DMS114 treated with DMSO at 0.1 percent for 48 hours (cell line): ENCODE data around the gene MAX.

ENCODE experiments used
- DNase-seq: peaks from one replicate; lab custom pipeline; 2025; ENCODE audit not compliant: unreplicated experiment; lab: John Stamatoyannopoulos, UW

MAX gene

GRCh38 chr14:65074449-65075150, 27.7 kb downstream of the MAX start:
- DNase-seq: no peak

GRCh38 chr14:65073605-65074201, 28.6 kb downstream of the MAX start:
- no peak for DNase-seq

GRCh38 chr14:65072937-65073336, 29.4 kb downstream of the MAX start:
- no peak for DNase-seq

- DNase-seq: no peak
Measured at GRCh38 chr14:65072256-65072655, 30.1 kb downstream of the MAX start.

- no peak for DNase-seq
Measured at GRCh38 chr14:65071544-65071943, 30.8 kb downstream of the MAX start.

- no peak for DNase-seq
Measured at GRCh38 chr14:65070471-65070976, 31.8 kb downstream of the MAX start.

GRCh38 chr14:65069874-65070413, 32.4 kb downstream of the MAX start:
- no peak for DNase-seq

GRCh38 chr14:65065719-65066118, 36.6 kb downstream of the MAX start:
- no peak for DNase-seq

- no peak for DNase-seq
Measured at GRCh38 chr14:65062096-65063075, 39.9 kb downstream of the MAX start.

GRCh38 chr14:65057695-65058094, 44.6 kb downstream of the MAX start:
- DNase-seq: no peak

GRCh38 chr14:65054471-65055085, 47.7 kb downstream of the MAX start:
- no peak for DNase-seq

GRCh38 chr14:65053466-65053865, 48.9 kb downstream of the MAX start:
- no peak for DNase-seq

GRCh38 chr14:65052832-65053231, 49.5 kb downstream of the MAX start:
- DNase-seq: no peak

- no peak for DNase-seq
Measured at GRCh38 chr14:65045709-65046108, 56.6 kb downstream of the MAX start.

GRCh38 chr14:65045006-65045405, 57.3 kb downstream of the MAX start:
- no peak for DNase-seq

GRCh38 chr14:65044596-65044959, 57.7 kb downstream of the MAX start:
- no peak for DNase-seq

- DNase-seq: no peak
Measured at GRCh38 chr14:65043893-65044595, 58.3 kb downstream of the MAX start.

- DNase-seq: no peak
Measured at GRCh38 chr14:65042731-65043372, 59.5 kb downstream of the MAX start.

- no peak for DNase-seq
Measured at GRCh38 chr14:65042296-65042695, 60.0 kb downstream of the MAX start.

GRCh38 chr14:65041434-65041915, 60.8 kb downstream of the MAX start:
- no peak for DNase-seq
